GM21515 (cell line): ENCODE measurements around the gene ZNF689.
A peak's percentile ranks its signal among the peaks of the same experiment; 100 is the strongest.

Source experiments
- ATAC-seq: cut with Tn5 transposase; IDR thresholded peaks from one replicate; pipeline ENCODE4 v1.9.1; 2021; ENCODE audit not compliant: unreplicated experiment

Gene ZNF689

DNA sequence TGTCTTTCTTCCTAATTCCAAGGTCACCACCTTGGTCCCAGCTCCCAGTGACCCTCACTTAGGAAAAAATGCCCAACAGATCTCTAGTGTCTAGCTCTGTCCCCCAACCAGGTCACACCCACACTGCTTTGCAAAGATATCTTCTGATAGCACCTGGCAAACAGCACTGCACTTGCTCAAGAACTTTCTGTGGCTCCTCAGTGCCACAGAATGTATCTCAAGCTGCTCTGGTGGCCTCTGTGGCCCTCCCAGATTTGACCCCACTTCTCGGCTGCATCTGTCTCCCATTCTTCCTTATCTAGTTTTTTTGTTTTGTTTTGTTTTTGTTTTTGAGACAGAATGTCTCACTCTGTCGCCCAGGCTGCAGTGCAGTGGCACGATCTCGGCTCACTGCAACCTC, 43.7 kb downstream of the ZNF689 start:
- no peak for ATAC-seq

DNA sequence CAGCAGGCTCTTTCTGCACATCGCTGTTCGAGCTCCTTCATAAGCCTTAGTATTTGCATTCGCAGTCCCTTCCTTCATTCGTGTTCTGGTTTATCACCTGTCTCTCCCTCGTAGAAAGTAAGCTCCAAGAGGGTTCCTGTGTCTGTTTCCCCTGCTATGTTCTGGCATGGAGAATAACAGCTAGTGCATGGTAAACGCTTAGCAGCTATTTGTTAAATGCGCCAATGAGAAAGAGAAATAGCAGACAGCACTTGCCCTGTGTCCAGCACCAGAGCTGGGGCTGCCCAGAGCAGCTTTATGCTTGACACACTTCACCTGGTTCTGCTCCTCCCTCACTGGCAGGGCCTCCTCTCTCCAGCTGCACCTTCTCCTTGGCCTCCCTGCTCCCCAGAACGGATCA, 44.2 kb downstream of the ZNF689 start:
- ATAC-seq = no peak

DNA sequence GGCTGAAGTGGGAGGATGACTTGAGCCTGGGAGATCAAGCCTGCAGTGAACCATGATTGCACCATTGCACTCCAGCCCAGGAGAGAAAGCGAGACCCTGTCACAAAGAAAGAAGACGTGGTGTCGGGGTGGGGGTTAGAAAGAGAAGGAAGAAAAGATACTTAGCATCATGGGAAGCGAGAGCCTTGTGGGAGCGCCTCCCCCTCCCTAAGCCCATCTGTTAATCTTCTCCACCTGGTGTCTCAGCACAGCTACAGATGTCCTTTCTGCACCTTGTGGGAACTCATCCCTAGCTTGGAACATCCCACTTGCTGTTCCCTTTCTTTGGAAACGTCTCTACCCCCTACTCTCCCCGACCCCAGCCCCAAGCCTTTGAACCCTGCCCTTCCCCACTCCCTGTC, 44.7 kb downstream of the ZNF689 start:
- ATAC-seq = no peak

DNA sequence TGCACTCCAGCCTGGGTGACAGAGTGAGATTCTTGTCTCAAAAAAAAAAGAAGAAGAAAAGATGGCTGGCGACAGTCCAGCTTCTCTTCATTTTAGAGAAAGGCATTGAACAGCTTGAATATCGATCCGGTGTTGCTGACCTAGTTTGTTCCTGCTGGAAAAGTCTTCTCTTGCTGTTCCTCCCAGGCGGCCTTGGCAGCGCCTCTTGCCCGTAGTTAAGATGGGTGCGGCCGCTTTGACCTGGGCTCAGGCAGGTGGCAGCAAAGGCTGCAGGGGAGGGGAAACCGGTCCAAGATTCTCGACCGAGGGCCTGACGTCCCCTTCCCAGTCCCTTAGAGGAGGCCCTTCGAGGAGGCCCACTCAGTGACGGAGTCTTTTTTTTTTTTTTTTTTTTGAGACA, 48.2 kb downstream of the ZNF689 start:
- ATAC-seq = no peak

DNA sequence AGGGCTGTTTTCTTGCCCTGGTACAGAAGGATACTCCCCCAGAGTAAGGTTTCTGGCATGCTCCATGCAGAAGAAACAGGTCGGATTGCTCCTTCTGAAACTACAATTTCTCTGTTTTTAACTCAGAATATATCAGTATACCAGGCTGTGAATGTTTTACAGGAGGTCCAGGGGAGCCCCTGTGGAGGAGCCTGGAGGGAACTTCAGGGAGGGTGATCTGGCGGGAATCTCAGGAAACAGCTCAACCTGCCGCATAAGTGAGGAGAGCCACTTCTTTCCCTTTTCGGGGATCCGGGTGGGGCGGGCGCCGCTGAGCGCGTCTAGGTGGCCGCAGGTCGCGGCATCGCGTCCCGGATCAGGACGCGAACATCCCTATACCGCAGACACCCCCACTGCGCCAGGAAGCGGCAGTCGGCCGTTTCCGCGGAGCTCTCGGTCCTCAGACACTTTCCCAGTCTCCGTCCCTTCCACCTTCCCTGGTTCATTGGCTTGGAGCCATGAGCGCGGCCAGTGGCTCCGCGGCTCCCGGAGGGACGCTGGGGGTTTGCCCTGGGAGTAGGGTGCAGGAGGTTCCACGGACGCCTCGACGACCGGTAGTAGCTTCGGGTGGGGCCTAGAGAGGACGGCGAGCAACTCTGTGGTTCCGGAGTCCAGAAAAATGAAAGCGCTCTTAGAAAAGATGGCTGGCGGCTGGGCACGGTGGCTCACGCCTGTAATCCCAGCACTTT, 48.9 kb downstream of the ZNF689 start:
- no peak for ATAC-seq

DNA sequence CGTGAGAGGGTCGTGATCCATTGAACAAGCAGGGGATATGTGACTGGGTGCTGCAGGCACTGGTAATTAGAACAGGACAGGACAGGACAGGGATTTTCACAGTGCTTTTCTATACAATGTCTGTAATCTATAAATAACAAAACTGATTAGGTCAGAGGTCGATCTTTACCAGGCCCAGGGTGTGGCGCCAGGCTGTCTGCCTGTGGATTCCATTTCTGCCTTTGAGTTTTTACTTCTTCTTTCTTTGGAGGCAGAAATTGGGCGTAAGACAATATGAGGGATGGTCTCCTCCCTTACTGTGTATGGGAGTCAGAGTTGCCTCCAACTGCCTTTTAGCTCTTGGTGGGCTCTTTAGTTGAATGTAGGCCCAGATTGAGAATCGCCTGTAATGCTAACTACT, 50.5 kb downstream of the ZNF689 start:
- no peak for ATAC-seq

DNA sequence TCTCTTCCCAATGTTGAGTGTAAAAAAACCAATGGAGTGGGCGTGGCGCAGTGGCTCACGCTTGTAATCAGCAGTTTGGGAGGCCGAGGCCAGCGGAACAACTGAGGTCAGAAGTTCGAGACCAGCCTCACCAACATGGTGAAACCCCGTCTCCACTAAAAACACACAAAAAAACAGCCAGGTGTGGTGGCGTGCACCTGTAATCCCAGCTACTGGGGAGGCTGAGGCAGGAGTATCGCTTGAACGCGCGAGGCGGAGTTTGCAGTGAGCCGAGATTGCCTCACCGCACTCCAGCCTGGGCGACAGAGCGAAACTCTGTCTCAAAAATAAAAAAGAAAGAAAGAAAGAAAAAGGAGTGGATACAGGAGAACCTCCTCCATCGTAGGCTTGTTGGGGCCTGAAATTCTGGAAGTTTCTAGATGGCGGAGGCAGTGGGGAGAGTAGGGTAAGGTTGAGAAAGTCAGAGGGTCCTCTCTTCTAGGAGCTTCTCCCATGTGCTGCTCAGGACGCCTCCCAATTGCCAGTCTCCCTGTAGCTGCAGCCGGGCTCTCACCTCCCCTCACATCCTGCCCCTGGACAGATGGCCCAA, 51.3 kb downstream of the ZNF689 start:
- no peak for ATAC-seq

DNA sequence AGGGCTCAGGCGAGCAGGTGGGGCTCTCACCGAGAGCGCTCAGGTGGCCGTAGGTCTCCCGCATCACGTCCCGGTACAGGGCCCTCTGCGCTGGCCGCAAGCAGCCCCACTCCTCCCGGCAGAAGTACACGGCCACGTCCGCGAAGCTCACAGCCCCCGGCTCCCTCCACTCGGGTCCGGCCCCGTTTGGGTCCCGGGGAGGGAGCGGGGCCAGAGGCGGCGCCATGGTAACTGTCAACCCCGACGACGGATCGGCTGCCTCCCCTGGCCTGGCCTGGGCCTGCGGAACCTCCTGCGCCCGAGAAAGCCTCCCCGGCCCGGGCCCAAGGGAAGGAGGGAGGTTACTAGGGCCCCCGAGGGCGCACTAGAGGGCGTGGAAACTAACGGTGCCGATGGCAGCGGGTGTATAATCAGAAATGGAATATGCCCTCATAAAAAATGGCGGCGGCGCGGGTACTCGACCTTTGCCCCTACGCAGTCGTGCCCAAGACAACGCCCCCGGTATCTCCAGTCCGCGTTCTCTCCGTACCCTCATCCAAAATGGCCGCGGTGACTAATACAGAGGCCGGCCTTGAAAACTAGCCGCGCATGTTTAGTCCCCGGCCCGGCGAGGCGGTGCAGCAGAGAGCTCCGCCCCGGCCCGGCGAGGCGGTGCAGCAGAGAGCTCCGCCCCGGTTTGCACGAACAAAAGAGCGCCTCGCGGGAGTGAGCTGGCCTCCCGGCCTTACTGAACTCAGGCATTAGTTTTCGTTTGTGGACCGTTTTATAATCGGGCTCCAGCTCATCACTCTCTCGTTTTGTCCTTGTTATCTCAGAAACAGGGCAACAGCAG, 52.0 kb downstream of the ZNF689 start, which contains the start of gene ZNF764:
Gene ZNF764, minus strand, starts transcription at position 418 of the 832 bp plus-strand sequence. Its CDS starts 192 bp downstream, at position 226.
- ATAC-seq = peak; percentile 86

DNA sequence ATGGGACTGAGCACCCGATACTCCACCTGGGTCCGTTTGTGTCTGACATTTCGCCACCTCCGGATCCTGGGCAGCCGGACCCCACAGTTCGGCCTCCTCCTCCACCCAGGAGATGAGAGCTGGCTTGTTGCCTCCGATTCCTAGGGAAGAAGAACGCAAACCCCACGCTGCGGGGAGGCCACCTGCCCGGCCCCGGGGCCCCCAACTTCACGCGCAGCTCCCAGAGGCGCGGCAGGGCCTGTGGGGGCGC, 52.6 kb downstream of the ZNF689 start:
- no peak for ATAC-seq

DNA sequence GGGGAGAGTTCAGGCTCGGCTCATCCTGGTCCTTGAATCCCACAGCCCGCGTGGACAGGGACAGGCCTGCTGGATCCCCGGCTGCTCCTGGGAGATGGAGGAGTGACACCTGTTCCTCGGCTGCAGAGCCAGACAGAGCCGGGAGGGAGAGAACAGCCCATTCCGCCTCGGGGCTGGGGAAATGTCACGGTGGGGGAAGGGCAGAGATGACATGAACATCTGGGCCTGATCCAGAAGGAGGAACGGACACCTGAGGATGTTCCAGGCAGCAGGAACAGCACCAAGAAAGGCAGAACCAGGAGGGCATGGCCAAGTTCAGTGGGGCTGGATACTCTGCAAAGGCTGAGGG, 54.1 kb downstream of the ZNF689 start:
- no peak for ATAC-seq

DNA sequence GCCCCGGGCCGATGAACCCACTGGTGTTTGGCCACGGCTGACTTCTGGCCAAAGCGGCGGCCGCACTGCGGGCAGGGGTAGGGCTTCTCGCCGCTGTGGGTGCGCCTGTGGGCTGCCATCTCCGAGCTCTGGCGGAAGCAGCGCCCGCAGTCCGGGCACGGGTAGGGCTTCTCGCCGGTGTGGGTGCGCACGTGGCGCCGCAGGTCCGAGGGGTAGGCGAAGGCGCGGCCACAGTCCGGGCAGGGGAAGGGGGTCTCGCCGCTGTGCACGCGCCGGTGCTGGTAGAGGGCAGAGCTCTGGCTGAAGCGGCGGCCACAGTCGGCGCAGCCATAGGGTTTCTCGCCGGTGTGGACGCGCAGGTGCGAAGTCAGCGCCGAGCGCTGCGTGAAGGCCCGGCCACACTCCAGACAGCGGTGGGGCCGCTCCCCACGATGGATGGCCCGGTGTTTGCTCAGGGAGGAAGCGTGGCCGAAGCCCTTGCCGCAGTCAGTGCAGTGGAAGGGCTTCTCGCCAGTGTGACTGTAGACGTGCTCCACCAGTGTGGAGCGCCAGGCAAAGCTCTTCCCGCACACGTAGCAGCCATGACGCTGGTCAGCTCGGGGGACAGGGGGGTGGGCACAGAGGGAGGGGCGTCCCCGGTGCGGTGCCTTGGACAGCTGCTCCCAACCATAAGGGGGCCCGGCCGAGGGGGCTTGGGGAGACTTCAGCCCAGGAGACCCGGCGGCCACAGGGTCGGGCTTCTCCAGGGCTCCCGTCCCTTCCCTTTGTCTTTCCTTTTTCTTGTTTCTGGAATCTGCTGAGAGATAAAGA, 54.7 kb downstream of the ZNF689 start:
- ATAC-seq = no peak

DNA sequence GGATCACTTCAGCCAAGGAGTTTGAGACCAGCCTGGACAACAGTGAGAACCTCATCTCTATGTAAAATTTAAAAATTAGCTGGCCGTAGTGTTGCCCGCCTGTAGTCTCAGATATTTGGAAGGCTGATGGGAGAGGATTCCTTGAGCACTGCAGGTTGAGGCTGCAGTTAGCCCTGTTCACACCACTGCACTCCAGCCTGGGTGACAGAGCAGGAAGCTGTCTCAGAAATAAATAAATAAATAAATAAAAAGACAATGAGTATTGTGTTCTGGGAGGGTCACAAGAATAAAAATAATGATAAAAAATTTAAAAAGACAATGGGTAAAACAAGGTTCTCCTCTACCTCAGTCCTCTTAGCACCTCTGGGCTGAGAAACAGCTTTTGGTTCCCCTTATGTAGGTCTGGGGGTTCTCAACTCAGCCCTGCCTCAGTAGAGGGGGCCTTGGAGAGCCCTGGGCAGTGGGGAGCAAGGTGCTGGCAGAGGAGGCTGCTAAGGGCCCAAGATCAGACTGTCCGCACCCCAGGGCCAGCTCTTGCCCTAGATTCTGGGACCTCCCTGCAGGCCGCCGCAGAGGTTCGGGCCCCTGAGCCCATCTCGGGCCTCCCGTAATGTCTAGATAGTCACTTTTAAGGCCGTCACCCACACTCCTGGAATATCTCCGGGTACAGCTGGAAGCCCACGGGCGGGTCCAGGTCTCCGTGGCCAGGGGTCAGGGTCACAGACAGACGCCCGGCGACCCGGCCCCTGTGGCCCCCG, 55.5 kb downstream of the ZNF689 start:
- ATAC-seq = no peak

DNA sequence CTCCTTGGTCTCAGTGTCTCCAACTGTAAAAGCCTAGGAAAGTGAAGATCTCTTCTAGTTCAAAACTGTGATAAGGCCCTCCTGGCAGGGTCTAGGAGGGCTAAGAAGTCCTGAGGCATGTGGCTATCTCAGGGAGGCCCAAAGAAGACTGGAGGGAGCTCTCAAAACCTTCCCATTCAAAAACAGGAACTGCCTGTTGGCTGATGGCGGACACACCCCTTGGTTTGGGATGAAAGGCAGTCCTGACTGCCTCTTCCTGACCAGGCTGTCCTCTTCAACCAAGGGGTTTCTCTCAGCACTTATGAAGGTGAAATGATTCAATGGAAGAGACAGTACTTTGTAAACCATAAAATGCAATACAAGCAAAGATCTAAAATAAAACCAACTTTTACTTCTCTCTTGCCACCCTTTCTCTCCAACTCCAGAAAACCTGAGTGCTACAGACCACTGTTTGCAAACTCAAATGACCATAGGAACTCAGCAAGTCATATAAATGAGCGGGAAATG, 56.7 kb downstream of the ZNF689 start:
- ATAC-seq = no peak

DNA sequence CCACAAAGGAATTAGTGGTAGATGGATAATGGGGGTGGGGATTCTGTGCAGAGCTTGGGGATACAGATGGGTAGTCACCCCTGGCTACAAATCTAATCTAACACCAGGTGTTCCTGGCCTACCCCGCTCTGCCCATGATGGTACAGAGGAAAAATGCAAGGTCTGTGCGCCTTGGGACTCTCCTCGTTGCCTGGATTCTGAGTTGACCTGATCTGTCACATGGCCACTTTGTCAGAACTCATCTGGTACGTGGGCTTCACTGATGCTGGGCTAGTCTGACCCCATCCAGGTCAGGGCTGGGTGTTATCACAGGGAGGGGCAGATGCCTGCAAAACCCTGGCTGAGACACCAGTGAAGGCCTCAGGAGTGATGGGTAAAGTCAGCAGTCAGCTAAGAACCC, 57.2 kb downstream of the ZNF689 start:
- no peak for ATAC-seq
